ENCODE data around the gene RIMBP2.

DNA sequence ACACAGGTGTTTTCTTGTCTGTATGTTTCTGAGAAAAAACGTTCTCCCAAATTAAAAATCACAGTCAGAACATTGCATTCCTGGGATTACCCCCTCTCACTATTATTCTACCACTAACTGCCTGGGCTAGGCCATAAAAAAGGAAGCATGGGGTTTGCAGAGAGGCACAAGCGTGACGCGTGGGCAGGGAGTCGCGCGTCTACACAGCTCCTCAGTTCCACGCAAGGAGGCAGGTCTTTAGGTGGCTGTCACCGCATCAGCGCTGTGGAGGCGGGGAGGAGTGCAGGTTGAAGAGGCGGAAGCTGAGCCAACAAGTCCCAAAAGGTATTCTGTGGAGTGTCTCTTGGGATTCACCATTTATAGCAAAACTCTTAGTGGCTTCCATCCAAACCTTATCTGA, 109.9 kb downstream of the RIMBP2 start:
- no peak for TF ChIP-seq POLR2AphosphoS5 (IDR thresholded peaks at IDR 0.05; ENCODE audit: low read depth, low read length)
- no peak for TF ChIP-seq SIN3A (IDR thresholded peaks at IDR 0.05; ENCODE audit: borderline replicate concordance, insufficient read depth, low read length)
- TF ChIP-seq, protein P1, sequence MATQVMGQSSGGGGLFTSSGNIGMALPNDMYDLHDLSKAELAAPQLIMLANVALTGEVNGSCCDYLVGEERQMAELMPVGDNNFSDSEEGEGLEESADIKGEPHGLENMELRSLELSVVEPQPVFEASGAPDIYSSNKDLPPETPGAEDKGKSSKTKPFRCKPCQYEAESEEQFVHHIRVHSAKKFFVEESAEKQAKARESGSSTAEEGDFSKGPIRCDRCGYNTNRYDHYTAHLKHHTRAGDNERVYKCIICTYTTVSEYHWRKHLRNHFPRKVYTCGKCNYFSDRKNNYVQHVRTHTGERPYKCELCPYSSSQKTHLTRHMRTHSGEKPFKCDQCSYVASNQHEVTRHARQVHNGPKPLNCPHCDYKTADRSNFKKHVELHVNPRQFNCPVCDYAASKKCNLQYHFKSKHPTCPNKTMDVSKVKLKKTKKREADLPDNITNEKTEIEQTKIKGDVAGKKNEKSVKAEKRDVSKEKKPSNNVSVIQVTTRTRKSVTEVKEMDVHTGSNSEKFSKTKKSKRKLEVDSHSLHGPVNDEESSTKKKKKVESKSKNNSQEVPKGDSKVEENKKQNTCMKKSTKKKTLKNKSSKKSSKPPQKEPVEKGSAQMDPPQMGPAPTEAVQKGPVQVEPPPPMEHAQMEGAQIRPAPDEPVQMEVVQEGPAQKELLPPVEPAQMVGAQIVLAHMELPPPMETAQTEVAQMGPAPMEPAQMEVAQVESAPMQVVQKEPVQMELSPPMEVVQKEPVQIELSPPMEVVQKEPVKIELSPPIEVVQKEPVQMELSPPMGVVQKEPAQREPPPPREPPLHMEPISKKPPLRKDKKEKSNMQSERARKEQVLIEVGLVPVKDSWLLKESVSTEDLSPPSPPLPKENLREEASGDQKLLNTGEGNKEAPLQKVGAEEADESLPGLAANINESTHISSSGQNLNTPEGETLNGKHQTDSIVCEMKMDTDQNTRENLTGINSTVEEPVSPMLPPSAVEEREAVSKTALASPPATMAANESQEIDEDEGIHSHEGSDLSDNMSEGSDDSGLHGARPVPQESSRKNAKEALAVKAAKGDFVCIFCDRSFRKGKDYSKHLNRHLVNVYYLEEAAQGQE (IDR thresholded peaks at IDR 0.05; ENCODE audit: insufficient read depth in 1 of 2, low read depth in 2 of 2, low read length in 2 of 2): no peak
- no peak for TF ChIP-seq TAF1 (IDR thresholded peaks at IDR 0.05; ENCODE audit: borderline replicate concordance, insufficient read depth, low read length)
- TF ChIP-seq FOXP2 (optimal IDR thresholded peaks at IDR 0.05; ENCODE audit: borderline replicate concordance, extremely low read depth, extremely low read length, insufficient read depth): no peak

All from PFSK-1 (cell line).